Neural cell (in vitro differentiated cells): Measurements from ENCODE around the gene CLIC3.

Experiments used
- CTCF ChIP-seq: fragments of 450-650 bp; IDR thresholded peaks from 2 replicates; pipeline ENCODE4 v1.5.1; 2014; ENCODE audit warnings: antibody characterized with exemption, mild to moderate bottlenecking, moderate library complexity; ENCODE audit not compliant: poor library complexity, severe bottlenecking
- EZH2 ChIP-seq: fragments of 200-600, 300-800 bp; shearing (Covaris generic), sonication (generic); IDR thresholded peaks from 2 replicates; pipeline ENCODE4 v1.6.1; 2014; ENCODE audit warnings: antibody characterized with exemption, low read length, borderline replicate concordance, mild to moderate bottlenecking; ENCODE audit not compliant: insufficient read depth, poor library complexity, severe bottlenecking
- RAD21 ChIP-seq: fragments of 450-650 bp; conservative IDR thresholded peaks from 2 replicates; pipeline ENCODE4 v1.6.1; 2014; ENCODE audit warnings: antibody characterized with exemption, mild to moderate bottlenecking, moderate library complexity

DNA sequence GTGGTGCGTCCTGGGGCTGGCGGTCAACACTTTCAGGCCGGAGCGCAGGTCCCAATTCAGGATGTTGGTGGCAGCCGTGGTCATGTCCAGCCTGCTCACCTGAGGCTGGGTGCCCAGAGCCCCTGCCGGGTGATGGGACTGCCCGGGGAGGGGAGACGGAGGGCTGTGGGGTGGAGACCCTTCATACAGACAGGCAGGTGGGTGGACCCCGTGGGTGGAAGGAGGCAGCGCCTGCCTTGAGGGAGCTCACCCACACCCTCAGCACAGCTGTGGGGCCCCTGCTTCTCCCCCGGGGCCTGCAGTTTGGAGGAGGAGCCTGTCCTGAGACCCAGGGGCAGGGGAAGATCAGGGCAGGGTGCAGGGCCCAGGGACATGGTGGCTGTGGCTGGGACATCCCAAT lies 26.0 kb downstream of the CLIC3 start:
- TF ChIP-seq CTCF = no peak
- TF ChIP-seq RAD21 = no peak
- no peak for TF ChIP-seq EZH2
